MM.1S (cell line): ENCODE data around the gene MBD5.

Experiments
- DNase-seq: peaks from one replicate; pipeline ENCODE4 v3.0.0-alpha.2; 2015
- H2AFZ ChIP-seq: fragments of 300-600 bp; sonication (generic); 2 replicates; pipeline ENCODE4 v1.6.0; 2016; ENCODE audit warnings: antibody characterized with exemption, low read length
- H3F3A ChIP-seq: fragments of 300-600 bp; sonication (generic); 2 replicates; pipeline ENCODE4 v1.6.1; 2016; ENCODE audit warnings: mild to moderate bottlenecking, antibody characterized with exemption, low read length, moderate library complexity, mixed read lengths; ENCODE audit not compliant: insufficient read depth
- H3K27ac ChIP-seq: fragments of 300-600 bp; sonication (generic); 2 replicates; pipeline ENCODE4 v1.5.1; 2016; ENCODE audit warnings: mild to moderate bottlenecking, low read length
- H3K27me3 ChIP-seq: fragments of 300-600 bp; sonication (generic); replicated peaks from 2 replicates; pipeline ENCODE4 v1.6.0; 2016; ENCODE audit warnings: low read length; ENCODE audit not compliant: insufficient read depth
- H3K36me3 ChIP-seq: fragments of 300-600 bp; sonication (generic); replicated peaks from 2 replicates; pipeline ENCODE4 v1.6.1; 2016; ENCODE audit warnings: mild to moderate bottlenecking, low read length, mixed read lengths; ENCODE audit not compliant: insufficient read depth
- H3K4me1 ChIP-seq: fragments of 300-600 bp; sonication (generic); 2 replicates; pipeline ENCODE4 v1.6.1; 2016; ENCODE audit warnings: low read length, mixed read lengths
- H3K4me2 ChIP-seq: fragments of 300-600 bp; sonication (generic); 2 replicates; pipeline ENCODE4 v1.6.0; 2016; ENCODE audit warnings: low read depth, low read length
- H3K4me3 ChIP-seq: fragments of 300-600 bp; sonication (generic); 2 replicates; pipeline ENCODE4 v1.5.1; 2016; ENCODE audit warnings: low read length, mixed read lengths
- H3K79me2 ChIP-seq: fragments of 300-600 bp; sonication (generic); 2 replicates; pipeline ENCODE4 v1.6.1; 2016; ENCODE audit warnings: mixed run types, low read length, mixed read lengths
- H3K9ac ChIP-seq: fragments of 300-600 bp; sonication (generic); 2 replicates; pipeline ENCODE4 v1.6.1; 2016; ENCODE audit warnings: low read length, mixed read lengths
- H3K9me2 ChIP-seq: fragments of 300-600 bp; sonication (generic); replicated peaks from 2 replicates; pipeline ENCODE4 v1.6.1; 2016; ENCODE audit warnings: mild to moderate bottlenecking, low read length, mixed read lengths; ENCODE audit not compliant: insufficient read depth
- H3K9me3 ChIP-seq: fragments of 300-600 bp; sonication (generic); replicated peaks from 2 replicates; pipeline ENCODE4 v1.6.1; 2016; ENCODE audit warnings: mild to moderate bottlenecking, low read length, mixed read lengths; ENCODE audit not compliant: insufficient read depth
- H4K20me1 ChIP-seq: fragments of 300-600 bp; sonication (generic); 2 replicates; pipeline ENCODE4 v1.6.1; 2016; ENCODE audit warnings: mild to moderate bottlenecking, low read length, moderate library complexity, mixed read lengths; ENCODE audit not compliant: insufficient read depth
- CTCF ChIP-seq: fragments of 300-600 bp; sonication (generic); IDR thresholded peaks from 2 replicates; pipeline ENCODE4 v1.5.1; 2016; ENCODE audit warnings: antibody characterized with exemption, low read length, mixed read lengths
- EZH2 ChIP-seq: fragments of 300-600 bp; sonication (generic); optimal IDR thresholded peaks from 2 replicates; pipeline ENCODE3; 2017; ENCODE audit warnings: low read depth, mild to moderate bottlenecking, antibody characterized with exemption, low read length, mixed read lengths
- EZH2phosphoT487 ChIP-seq: fragments of 300-600 bp; sonication (generic); IDR thresholded peaks from 2 replicates; pipeline ENCODE4 v1.6.1; 2018; ENCODE audit warnings: antibody characterized with exemption, low read length

MBD5 gene

GRCh38 chr2:148459377-148459778 is 438.5 kb downstream of the MBD5 start:
- Histone ChIP-seq H3K27me3 (no peaks in the 10 kb centered on the region), H3F3A (peaks cover 16% of the 10 kb centered on the region), H3K4me1 (peaks cover 26% of the 10 kb centered on the region), H3K9ac (no peak overlapping the region), H3K4me2 (peak overlapping the region; percentile 65), H3K36me3 (no peaks in the 10 kb centered on the region), H3K4me3 (peak overlapping the region; percentile 24; the same call in 1 of the 2 replicates), H3K9me3 (no peaks in the 10 kb centered on the region), H3K79me2 (no peaks in the 10 kb centered on the region), H2AFZ (no peak overlapping the region), H3K27ac (peak overlapping the region; percentile 35; the same call in 1 of the 2 replicates), H3K9me2 (no peaks in the 10 kb centered on the region), H4K20me1 (no peaks in the 10 kb centered on the region)
- peak; percentile 64 for DNase-seq
- TF ChIP-seq CTCF (no peak), EZH2 (no peak), EZH2phosphoT487 (no peak)

- Histone ChIP-seq H4K20me1 (no peaks in the 10 kb centered on the region), H3K4me2 (no peak overlapping the region), H3K36me3 (no peaks in the 10 kb centered on the region), H3K27ac (no peak overlapping the region), H2AFZ (no peak overlapping the region), H3K4me1 (peaks cover 26% of the 10 kb centered on the region), H3K9me2 (no peaks in the 10 kb centered on the region), H3K79me2 (no peaks in the 10 kb centered on the region), H3K27me3 (no peaks in the 10 kb centered on the region), H3K9me3 (no peaks in the 10 kb centered on the region), H3K4me3 (no peak overlapping the region), H3K9ac (no peak overlapping the region), H3F3A (peaks cover 16% of the 10 kb centered on the region)
- TF ChIP-seq EZH2 (no peak), CTCF (no peak), EZH2phosphoT487 (no peak)
- no peak for DNase-seq
These were observed 441.0 kb downstream of the MBD5 start for GRCh38 chr2:148461876-148462275.

- DNase-seq, result no peak
- no peaks in the 10 kb centered on the region for H3K9me2 ChIP-seq
- no peak for TF ChIP-seq EZH2phosphoT487
- no peak for TF ChIP-seq CTCF
- TF ChIP-seq EZH2, result no peak
- H3K79me2 ChIP-seq, result no peaks in the 10 kb centered on the region
- no peaks in the 10 kb centered on the region for H3K36me3 ChIP-seq
- H2AFZ ChIP-seq, result no peak overlapping the region
- no peak overlapping the region for H3K4me2 ChIP-seq
- no peaks in the 10 kb centered on the region for H3K9me3 ChIP-seq
- no peaks in the 10 kb centered on the region for H3K4me1 ChIP-seq
- no peak overlapping the region for H3K27ac ChIP-seq
- H3F3A ChIP-seq, result no peaks in the 10 kb centered on the region
- H3K4me3 ChIP-seq, result no peak overlapping the region
- no peaks in the 10 kb centered on the region for H3K27me3 ChIP-seq
- no peak overlapping the region for H3K9ac ChIP-seq
- no peaks in the 10 kb centered on the region for H4K20me1 ChIP-seq
These were observed 454.7 kb downstream of the MBD5 start for GRCh38 chr2:148475626-148476025.

- TF ChIP-seq CTCF (no peak), EZH2 (no peak), EZH2phosphoT487 (no peak)
These were observed 458.5 kb downstream of the MBD5 start for GRCh38 chr2:148479398-148479797.

More at GRCh38 chr2:148479398-148479797, 458.5 kb downstream of the MBD5 start:
- Histone ChIP-seq H3K4me2 (no peak overlapping the region), H3K27me3 (no peaks in the 10 kb centered on the region), H3K27ac (no peak overlapping the region), H3K9me3 (no peaks in the 10 kb centered on the region), H3K79me2 (no peaks in the 10 kb centered on the region), H3F3A (no peaks in the 10 kb centered on the region), H4K20me1 (no peaks in the 10 kb centered on the region), H3K9ac (no peak overlapping the region), H3K9me2 (no peaks in the 10 kb centered on the region), H3K4me1 (no peaks in the 10 kb centered on the region), H2AFZ (no peak overlapping the region), H3K36me3 (no peaks in the 10 kb centered on the region), H3K4me3 (no peak overlapping the region)
- DNase-seq, result no peak
